HG02623 (cell line): ENCODE measurements around the gene LAMC1.

ENCODE experiments used
- ATAC-seq: cut with Tn5 transposase; IDR thresholded peaks from one replicate; pipeline ENCODE4 v1.9.1; 2021; ENCODE audit warnings: moderate library complexity; ENCODE audit not compliant: unreplicated experiment

LAMC1 gene

GRCh38 chr1:183077097-183077496, 53.9 kb downstream of the LAMC1 start:
- ATAC-seq: no peak

GRCh38 chr1:183079712-183080388, 56.6 kb downstream of the LAMC1 start:
- no peak for ATAC-seq

- no peak for ATAC-seq
Measured at GRCh38 chr1:183080406-183080805, 57.2 kb downstream of the LAMC1 start.

- no peak for ATAC-seq
Measured at GRCh38 chr1:183081402-183082120, 58.3 kb downstream of the LAMC1 start.

- ATAC-seq: no peak
Measured at GRCh38 chr1:183082650-183083049, 59.4 kb downstream of the LAMC1 start.

- no peak for ATAC-seq
Measured at GRCh38 chr1:183087001-183087400, 63.8 kb downstream of the LAMC1 start.

GRCh38 chr1:183089025-183089639, 65.9 kb downstream of the LAMC1 start:
- no peak for ATAC-seq

GRCh38 chr1:183090391-183091006, 67.3 kb downstream of the LAMC1 start:
- ATAC-seq: no peak

GRCh38 chr1:183091181-183091580, 68.0 kb downstream of the LAMC1 start:
- no peak for ATAC-seq

GRCh38 chr1:183092350-183092749, 69.1 kb downstream of the LAMC1 start:
- ATAC-seq: peak; percentile 58

GRCh38 chr1:183093066-183093668, 69.9 kb downstream of the LAMC1 start:
- ATAC-seq: no peak

GRCh38 chr1:183093786-183094298, 70.6 kb downstream of the LAMC1 start:
- no peak for ATAC-seq

GRCh38 chr1:183094351-183094750, 71.1 kb downstream of the LAMC1 start:
- ATAC-seq: no peak

GRCh38 chr1:183096351-183096750, 73.1 kb downstream of the LAMC1 start:
- no peak for ATAC-seq

GRCh38 chr1:183096894-183097293, 73.7 kb downstream of the LAMC1 start:
- ATAC-seq: no peak

GRCh38 chr1:183097438-183098051, 74.3 kb downstream of the LAMC1 start:
- no peak for ATAC-seq

- no peak for ATAC-seq
Measured at GRCh38 chr1:183098317-183098716, 75.1 kb downstream of the LAMC1 start.

- no peak for ATAC-seq
Measured at GRCh38 chr1:183100361-183100974, 77.2 kb downstream of the LAMC1 start.

GRCh38 chr1:183101081-183101480, 77.9 kb downstream of the LAMC1 start:
- no peak for ATAC-seq

- ATAC-seq: peak; percentile 72
Measured at GRCh38 chr1:183101841-183102276, 78.6 kb downstream of the LAMC1 start.
